Prostate gland (tissue), 2 donors: ENCODE data around the gene BPIFB4.

ENCODE experiments used
- POLR2A ChIP-seq: fragments of 450-650 bp; IDR thresholded peaks from one replicate; pipeline ENCODE4 v1.6.1; 2016; ENCODE audit warnings: antibody characterized with exemption, mild to moderate bottlenecking
- TF ChIP-seq, protein P1 (sequence below), 4 experiments: fragments of 200-600 bp in 2 of 4; fragments of 450-650 bp in 2 of 4; sonication (generic) in 2 of 4; IDR thresholded peaks; 1 replicate in 3 of 4; 2 replicates in 1 of 4; pipeline ENCODE4 v1.5.1; 2016 to 2019; ENCODE audit warnings: antibody characterized with exemption in 4 of 4, mild to moderate bottlenecking in 2 of 4, moderate library complexity in 2 of 4

DNA sequence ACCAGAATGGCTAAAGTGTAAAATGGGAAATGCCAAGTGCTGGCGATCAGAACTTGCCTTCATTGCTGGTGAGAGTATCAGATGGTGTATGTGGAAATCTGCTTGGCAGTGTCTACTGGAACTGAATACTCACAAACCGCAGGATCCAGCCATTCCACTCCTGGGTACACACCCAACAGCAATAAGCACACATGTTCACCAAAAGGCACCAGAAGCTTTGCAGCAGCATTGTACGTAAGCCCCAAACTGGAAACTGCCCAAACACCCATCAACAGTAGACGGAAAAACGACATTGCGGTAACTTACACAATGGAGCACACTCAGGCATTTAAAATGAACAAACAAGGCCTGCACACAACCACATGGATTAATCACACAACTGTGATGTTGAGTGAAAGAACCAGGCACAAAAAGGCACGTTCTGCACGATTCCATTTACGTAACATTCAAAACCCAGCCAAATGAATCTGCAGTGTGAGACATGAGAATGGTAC lies 51.2 kb downstream of the BPIFB4 start:
- TF ChIP-seq POLR2A = no peak
- TF ChIP-seq, protein P1, sequence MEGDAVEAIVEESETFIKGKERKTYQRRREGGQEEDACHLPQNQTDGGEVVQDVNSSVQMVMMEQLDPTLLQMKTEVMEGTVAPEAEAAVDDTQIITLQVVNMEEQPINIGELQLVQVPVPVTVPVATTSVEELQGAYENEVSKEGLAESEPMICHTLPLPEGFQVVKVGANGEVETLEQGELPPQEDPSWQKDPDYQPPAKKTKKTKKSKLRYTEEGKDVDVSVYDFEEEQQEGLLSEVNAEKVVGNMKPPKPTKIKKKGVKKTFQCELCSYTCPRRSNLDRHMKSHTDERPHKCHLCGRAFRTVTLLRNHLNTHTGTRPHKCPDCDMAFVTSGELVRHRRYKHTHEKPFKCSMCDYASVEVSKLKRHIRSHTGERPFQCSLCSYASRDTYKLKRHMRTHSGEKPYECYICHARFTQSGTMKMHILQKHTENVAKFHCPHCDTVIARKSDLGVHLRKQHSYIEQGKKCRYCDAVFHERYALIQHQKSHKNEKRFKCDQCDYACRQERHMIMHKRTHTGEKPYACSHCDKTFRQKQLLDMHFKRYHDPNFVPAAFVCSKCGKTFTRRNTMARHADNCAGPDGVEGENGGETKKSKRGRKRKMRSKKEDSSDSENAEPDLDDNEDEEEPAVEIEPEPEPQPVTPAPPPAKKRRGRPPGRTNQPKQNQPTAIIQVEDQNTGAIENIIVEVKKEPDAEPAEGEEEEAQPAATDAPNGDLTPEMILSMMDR (IDR thresholded peaks at IDR 0.05) = no peak
